CD4-positive, alpha-beta T cell (primary cell): Measurements from ENCODE around the gene SRP9. TPM values are rescaled to one million over a fixed set of nuclear protein-coding genes. Genes with fewer than 3 reads are reported as not detected.
A peak's percentile ranks its signal among the peaks of the same experiment; 100 is the strongest.

Experiments
- ATAC-seq: fragments of 200-7000 bp; cut with Tn5 transposase; one replicate; pipeline ENCODE4 v1.10.0; 2022; ENCODE audit warnings: mild to moderate bottlenecking; ENCODE audit not compliant: poor library complexity
- CTCF ChIA-PET: fragments of 350-600 bp; sonication (Branson Sonifier 250); formaldehyde crosslinking; loops from one replicate; lab custom pipeline; 2021; ENCODE audit warnings: antibody characterized with exemption, inconsistent platforms; lab: Charles Lee
- POLR2A ChIA-PET: fragments of 350-600 bp; sonication (Branson Sonifier 250); formaldehyde crosslinking; loops from one replicate; lab custom pipeline; 2021; ENCODE audit warnings: antibody characterized with exemption, inconsistent platforms; lab: Charles Lee
- DNase-seq, 14 experiments: peaks; one replicate each; pipeline ENCODE4 v3.0.0-alpha.2; 2013 to 2020; ENCODE audit warnings: mixed read lengths in 2 of 14
- H3K27ac ChIP-seq, 2 donors: one replicate each; pipeline versions ENCODE4 v1.5.1 to v1.7.0; 2013; ENCODE audit warnings: low read length in 2 of 2, low read depth in 1 of 2, mild to moderate bottlenecking in 1 of 2
- H3K27me3 ChIP-seq, 2 experiments: 1 replicate in 1 of 2; 2 replicates in 1 of 2; pipeline versions ENCODE4 v1.6.1 to v1.7.0; 2013; ENCODE audit warnings: low read length in 2 of 2, control low read depth in 1 of 2, mild to moderate bottlenecking in 1 of 2, moderate library complexity in 1 of 2; ENCODE audit not compliant: insufficient read depth in 2 of 2, control insufficient read depth in 1 of 2
- H3K36me3 ChIP-seq: one replicate; pipeline ENCODE4 v1.6.1; 2013; ENCODE audit warnings: low read length, control low read depth; ENCODE audit not compliant: insufficient read depth
- H3K4me1 ChIP-seq: one replicate; pipeline ENCODE4 v1.6.1; 2013; ENCODE audit warnings: low read length, control low read depth; ENCODE audit not compliant: insufficient read depth
- H3K4me3 ChIP-seq: one replicate; pipeline ENCODE4 v1.5.1; 2013; ENCODE audit warnings: mild to moderate bottlenecking, low read length, moderate library complexity
- H3K9me3 ChIP-seq, 2 experiments: 1 replicate in 1 of 2; 2 replicates in 1 of 2; pipeline versions ENCODE4 v1.6.1 to v1.7.0; 2013; ENCODE audit warnings: low read length in 2 of 2, mild to moderate bottlenecking in 2 of 2, control low read depth in 1 of 2, moderate library complexity in 1 of 2; ENCODE audit not compliant: control insufficient read depth in 1 of 2, insufficient read depth in 1 of 2
- H3K27ac Mint-ChIP-seq: one replicate; pipeline ENCODE4 v1.8.0; 2020; ENCODE audit warnings: mixed read lengths
- H3K27me3 Mint-ChIP-seq: one replicate; pipeline ENCODE4 v1.8.0; 2021; ENCODE audit warnings: mixed read lengths
- H3K36me3 Mint-ChIP-seq: one replicate; pipeline ENCODE4 v1.8.0; 2021; ENCODE audit warnings: low read depth, mixed read lengths
- H3K4me1 Mint-ChIP-seq: one replicate; pipeline ENCODE4 v1.8.0; 2021; ENCODE audit warnings: low read depth, mixed read lengths
- H3K4me3 Mint-ChIP-seq: one replicate; pipeline ENCODE4 v1.8.0; 2020; ENCODE audit warnings: mild to moderate bottlenecking, mixed read lengths
- H3K9me3 Mint-ChIP-seq: one replicate; pipeline ENCODE4 v1.8.0; 2020; ENCODE audit warnings: mixed read lengths
- intact Hi-C, 2 experiments: fragments of 100-400 bp; cut with DNase I in 1 of 2; cut with micrococcal nuclease in 1 of 2; formaldehyde crosslinking; loops; one replicate each; pipeline versions ENCODE4 v1.15.1 to v1.9.0; 2023 to 2025; cut with DNase I, micrococcal nuclease
- total RNA-seq, 174 experiments: library from RNA in 2 of 174; stranded (reverse) in 2 of 174; gene quantifications; one replicate each; pipeline ENCODE4 v1.2.3 and lab custom pipeline; 2021 to 2026
- TF ChIP-seq, protein P1 (sequence below): fragments of 200-600 bp; IDR thresholded peaks from one replicate; pipeline ENCODE4 v1.8.0; 2022; ENCODE audit warnings: antibody characterized with exemption, mild to moderate bottlenecking

The SRP9 gene
- total RNA-seq, 2 experiments from 2014 or later = 63.7 to 69.8 TPM

DNA sequence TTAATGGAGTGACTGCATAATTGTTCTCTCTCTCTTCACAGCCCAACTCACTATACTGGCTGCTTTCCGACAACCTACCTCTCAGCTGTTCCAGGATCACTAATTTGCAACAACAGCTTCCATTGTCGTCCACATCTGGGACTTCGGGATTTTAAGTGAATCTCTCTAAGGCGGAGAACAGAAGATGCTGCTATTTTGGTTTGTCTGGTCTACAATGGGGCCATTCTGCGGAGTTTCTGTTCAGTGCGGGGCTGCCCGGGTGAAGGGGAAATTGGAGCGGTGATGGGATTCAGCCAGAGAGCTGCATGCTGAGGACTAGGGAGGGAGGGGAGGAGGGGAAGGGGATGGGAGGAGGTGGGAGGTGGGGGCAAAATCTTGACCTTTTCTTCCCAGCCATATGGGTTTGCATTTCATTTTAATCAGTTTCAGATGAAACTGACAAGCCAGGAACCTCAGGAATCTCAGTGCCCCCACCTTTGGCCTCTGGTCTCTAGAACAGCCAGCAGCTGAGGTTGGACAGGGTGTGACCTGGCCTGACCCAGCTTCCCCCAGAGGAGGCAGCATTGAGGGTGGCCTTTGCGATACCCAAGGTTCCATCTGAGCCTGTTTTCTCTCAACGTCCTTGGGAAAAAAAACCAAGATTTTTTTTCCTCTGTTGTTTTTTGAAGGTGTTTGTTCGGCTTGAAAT lies 6.9 kb upstream of the SRP9 start:
- DNase-seq (no peak), ATAC-seq (no peak)
- H3K27ac ChIP-seq = no peak overlapping the region
- no peaks in the 10 kb centered on the region for H3K36me3 Mint-ChIP-seq
- no peaks in the 10 kb centered on the region for H3K27me3 ChIP-seq
- H3K4me1 ChIP-seq = peaks cover 5% of the 10 kb centered on the region
- no peak overlapping the region for H3K4me3 Mint-ChIP-seq
- POLR2A ChIA-PET = no interaction called here
- CTCF ChIA-PET = no interaction called here
- H3K4me1 Mint-ChIP-seq = no peaks in the 10 kb centered on the region
- H3K4me3 ChIP-seq = no peak overlapping the region
- H3K9me3 Mint-ChIP-seq = no peaks in the 10 kb centered on the region
- peaks cover 3% of the 10 kb centered on the region for H3K27me3 Mint-ChIP-seq
- TF ChIP-seq, protein P1, sequence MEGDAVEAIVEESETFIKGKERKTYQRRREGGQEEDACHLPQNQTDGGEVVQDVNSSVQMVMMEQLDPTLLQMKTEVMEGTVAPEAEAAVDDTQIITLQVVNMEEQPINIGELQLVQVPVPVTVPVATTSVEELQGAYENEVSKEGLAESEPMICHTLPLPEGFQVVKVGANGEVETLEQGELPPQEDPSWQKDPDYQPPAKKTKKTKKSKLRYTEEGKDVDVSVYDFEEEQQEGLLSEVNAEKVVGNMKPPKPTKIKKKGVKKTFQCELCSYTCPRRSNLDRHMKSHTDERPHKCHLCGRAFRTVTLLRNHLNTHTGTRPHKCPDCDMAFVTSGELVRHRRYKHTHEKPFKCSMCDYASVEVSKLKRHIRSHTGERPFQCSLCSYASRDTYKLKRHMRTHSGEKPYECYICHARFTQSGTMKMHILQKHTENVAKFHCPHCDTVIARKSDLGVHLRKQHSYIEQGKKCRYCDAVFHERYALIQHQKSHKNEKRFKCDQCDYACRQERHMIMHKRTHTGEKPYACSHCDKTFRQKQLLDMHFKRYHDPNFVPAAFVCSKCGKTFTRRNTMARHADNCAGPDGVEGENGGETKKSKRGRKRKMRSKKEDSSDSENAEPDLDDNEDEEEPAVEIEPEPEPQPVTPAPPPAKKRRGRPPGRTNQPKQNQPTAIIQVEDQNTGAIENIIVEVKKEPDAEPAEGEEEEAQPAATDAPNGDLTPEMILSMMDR = no peak
- intact Hi-C loops = loop anchor here (5.0 to 10.0 kb wide), 2 partner anchors 72 to 124 kb away; no protein-coding TSS in a partner anchor
- no peak overlapping the region for H3K27ac Mint-ChIP-seq
- no peaks in the 10 kb centered on the region for H3K36me3 ChIP-seq
- no peaks in the 10 kb centered on the region for H3K9me3 ChIP-seq

DNA sequence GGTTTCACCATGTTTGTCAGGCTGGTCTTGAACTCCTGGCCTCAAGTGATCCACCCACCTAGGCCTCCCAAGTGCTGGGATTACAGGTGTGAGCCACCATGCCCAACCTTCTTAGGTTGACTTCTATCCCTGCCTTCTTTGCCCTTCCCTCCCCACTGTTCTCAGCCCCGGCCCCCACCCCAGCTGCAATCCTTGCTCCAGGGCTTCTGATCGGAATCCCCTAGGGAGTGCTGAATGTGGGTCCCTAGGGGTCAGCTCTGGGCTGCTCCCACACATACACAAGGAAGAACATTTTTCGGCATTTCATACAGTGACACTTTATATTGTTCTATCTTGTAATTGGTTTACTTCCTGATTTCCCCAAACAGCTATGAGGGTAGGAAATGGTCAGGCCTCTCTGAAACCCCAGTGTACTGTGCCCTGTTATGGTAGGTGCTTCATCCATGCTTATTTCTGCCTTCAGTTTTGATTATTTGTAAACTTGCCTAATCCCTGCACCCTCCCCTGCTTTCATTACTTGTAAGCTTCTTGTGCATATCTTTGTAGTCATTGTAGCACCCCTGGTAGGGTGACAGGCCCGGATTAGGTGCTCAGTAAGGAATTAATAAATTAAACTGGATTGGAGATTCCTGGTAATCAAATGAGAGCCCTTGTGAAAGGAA lies 5.8 kb upstream of the SRP9 start:
- ChIA-PET CTCF (no interaction called here), POLR2A (no interaction called here)
- Mint-ChIP-seq H3K4me1 (no peaks in the 10 kb centered on the region), H3K27me3 (no peaks in the 10 kb centered on the region), H3K4me3 (no peak overlapping the region), H3K36me3 (no peaks in the 10 kb centered on the region), H3K9me3 (no peaks in the 10 kb centered on the region), H3K27ac (no peak overlapping the region)
- ATAC-seq = no peak
- Histone ChIP-seq H3K27ac (no peak overlapping the region), H3K4me1 (peaks cover 13% of the 10 kb centered on the region), H3K27me3 (no peaks in the 10 kb centered on the region), H3K9me3 (no peaks in the 10 kb centered on the region), H3K4me3 (no peak overlapping the region), H3K36me3 (no peaks in the 10 kb centered on the region)
- DNase-seq = no peak
- intact Hi-C loops = loop anchor here (5.0 to 10.0 kb wide), 2 partner anchors 71 to 123 kb away; no protein-coding TSS in a partner anchor
- TF ChIP-seq, protein P1 = no peak

DNA sequence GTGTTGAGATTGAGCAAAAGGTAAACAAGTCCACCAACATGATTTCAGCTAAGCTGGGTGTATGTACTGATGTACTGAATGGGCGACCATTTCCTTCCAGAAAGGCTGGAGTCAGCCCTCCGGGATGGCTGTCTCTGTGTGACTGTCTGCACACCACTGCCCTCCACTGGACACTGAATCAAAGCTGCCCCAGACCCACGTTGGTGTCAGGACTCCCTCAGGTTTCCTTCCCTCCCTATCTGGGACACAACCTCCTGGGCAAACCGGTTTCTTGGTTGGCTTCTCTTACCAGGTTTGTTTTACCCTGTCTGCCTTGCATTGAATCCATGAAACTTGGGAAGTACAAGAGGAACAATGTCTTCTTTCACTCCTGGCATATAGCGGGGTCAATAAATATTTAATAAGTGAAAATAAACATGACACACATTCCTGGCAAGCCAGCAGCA lies 5.3 kb upstream of the SRP9 start:
- Histone ChIP-seq H3K9me3 (no peaks in the 10 kb centered on the region), H3K4me1 (peaks cover 18% of the 10 kb centered on the region), H3K27ac (no peak overlapping the region), H3K4me3 (no peak overlapping the region), H3K36me3 (no peaks in the 10 kb centered on the region), H3K27me3 (no peaks in the 10 kb centered on the region)
- POLR2A ChIA-PET = no interaction called here
- peak in 4 of 14 experiments; percentile 20 to 54 (median 40) for DNase-seq
- Mint-ChIP-seq H3K36me3 (no peaks in the 10 kb centered on the region), H3K27ac (no peak overlapping the region), H3K4me3 (no peak overlapping the region), H3K27me3 (no peaks in the 10 kb centered on the region), H3K4me1 (no peaks in the 10 kb centered on the region), H3K9me3 (no peaks in the 10 kb centered on the region)
- CTCF ChIA-PET = no interaction called here
- intact Hi-C loops = loop anchor here (5.0 to 10.0 kb wide), 2 partner anchors 70 to 122 kb away; no protein-coding TSS in a partner anchor
- TF ChIP-seq, protein P1 = peak; percentile 17
- no peak for ATAC-seq
